Hematopoietic multipotent progenitor cell treated with erythropoietin and hydrocortisone succinate and interleukin-3 and kit ligand, for 4 days (in vitro differentiated cells): ENCODE data around the gene TRNAU1AP.
"Not testable (repeated sequence)": the region's sequence is repeated elsewhere in the genome, so short reads cannot be mapped to it uniquely, and the experiment has no call there.

Source experiments
- DNase-seq: peaks from one replicate; pipeline ENCODE4 v3.0.0-alpha.2; 2015

The TRNAU1AP gene

GRCh38 chr1:28578696-28579218, 25.9 kb downstream of the TRNAU1AP start:
- DNase-seq: no peak

DNA sequence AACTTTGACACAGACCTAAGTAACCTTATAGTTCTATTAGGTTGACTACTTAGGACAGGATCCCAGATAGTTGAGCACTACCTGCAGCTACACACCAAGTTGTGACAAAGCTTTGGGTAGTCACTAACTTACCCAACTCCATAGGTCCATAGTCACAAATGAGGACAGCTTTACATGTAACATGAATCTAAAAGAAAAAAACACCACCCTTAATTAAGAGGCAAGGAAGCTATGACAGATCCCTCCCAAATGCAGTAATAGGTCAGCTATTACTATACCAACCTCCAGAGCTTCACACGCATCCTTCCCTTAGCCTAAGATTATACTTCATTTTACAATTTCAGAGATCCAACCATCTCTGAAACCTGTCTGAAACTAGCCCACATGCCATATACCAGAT, 26.5 kb downstream of the TRNAU1AP start:
- no peak for DNase-seq

DNA sequence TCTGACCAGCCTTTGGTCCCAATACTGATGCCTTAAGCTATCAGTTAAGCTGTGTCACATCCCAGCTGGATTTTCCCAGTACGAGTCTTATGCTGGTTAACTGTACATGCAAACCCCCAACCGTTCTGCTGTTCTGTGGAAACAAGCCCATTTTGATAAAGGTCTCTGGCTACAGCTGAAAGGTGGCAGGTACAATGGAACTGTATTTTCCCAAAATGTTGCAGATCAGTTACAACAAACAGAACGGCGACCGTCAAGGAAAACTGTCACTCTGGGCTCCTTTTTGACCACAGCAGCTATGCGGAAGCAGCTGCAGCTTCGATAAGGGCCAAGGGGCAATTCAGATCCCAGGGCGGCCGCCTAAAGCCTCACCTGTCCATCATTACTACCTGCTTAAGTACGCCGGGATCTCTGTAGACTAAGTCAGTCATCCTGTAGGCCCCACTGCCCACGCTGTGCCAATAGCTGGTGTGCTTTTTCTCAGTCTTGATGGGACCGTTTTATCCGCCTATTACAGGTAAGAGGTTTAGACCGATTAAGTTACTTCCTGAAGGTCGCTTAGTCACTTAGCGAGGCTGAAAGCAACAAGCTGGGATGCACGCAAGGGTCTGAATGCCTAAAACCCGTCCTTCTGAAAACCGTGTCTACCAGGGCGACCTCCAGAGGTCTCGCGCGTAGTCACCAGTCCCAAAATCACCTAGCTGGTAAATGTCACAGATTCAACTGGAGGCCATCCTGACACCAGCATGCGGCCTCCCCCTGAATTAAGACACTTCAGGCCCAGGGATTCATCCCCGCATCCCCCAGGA, 28.0 kb downstream of the TRNAU1AP start:
- DNase-seq: peak; percentile 73

GRCh38 chr1:28581531-28582247, 28.8 kb downstream of the TRNAU1AP start:
- DNase-seq: peak; percentile 98

DNA sequence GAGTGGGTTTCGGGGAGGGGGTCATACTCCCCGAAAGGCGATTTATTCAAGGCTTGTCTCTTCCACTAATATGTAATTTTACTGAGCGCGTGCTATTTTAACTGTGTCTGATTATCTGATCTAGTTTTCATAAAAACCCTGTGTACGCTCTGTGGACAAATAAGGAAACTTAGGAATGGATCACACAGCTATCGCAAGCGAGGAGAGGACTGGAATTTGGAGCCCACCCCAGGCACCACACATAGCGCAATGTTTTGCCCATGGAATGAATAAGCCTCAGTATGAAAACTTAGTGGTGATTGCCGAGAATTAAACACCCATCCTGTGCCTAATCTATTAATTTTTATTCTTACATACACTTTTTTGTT, 29.3 kb downstream of the TRNAU1AP start:
- no peak for DNase-seq

DNA sequence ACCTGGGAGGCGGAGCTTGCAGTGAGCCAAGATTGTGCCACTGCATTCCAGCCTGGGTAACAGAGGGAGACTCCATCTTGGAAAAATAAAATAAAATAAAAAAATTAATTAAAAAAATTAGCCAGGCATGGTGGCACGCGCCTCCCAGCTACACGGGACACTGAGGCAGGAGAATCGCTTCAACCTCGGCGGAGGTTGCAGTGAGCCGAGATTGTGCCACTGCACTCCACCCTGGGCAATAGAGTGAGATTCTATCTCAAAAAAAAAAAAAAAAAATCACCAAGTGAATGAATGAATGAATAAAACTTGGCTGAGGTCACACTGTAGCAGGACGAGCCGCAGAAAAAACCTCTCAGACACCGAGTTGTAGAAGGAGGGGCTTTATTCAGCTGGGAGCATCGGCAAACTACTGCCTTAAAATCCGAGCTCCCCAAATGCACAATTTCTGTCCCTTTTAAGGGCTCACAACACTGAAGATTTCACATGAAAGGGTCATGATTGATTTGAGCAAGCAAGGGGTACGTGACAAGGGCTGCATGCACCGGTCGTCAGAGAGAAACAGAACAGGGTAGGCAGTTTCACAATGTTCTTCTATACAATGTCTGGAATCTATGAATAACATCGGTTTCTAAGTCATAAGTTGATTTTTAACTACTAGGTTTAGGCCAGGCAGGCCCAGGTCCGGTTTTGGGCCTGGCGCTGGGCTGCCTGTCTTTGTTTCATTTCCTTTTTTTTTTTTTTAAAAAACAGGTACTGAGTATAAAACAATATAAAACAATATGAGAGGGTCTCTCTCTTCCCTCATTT, 33.9 kb downstream of the TRNAU1AP start:
- DNase-seq: not testable (repeated sequence)

DNA sequence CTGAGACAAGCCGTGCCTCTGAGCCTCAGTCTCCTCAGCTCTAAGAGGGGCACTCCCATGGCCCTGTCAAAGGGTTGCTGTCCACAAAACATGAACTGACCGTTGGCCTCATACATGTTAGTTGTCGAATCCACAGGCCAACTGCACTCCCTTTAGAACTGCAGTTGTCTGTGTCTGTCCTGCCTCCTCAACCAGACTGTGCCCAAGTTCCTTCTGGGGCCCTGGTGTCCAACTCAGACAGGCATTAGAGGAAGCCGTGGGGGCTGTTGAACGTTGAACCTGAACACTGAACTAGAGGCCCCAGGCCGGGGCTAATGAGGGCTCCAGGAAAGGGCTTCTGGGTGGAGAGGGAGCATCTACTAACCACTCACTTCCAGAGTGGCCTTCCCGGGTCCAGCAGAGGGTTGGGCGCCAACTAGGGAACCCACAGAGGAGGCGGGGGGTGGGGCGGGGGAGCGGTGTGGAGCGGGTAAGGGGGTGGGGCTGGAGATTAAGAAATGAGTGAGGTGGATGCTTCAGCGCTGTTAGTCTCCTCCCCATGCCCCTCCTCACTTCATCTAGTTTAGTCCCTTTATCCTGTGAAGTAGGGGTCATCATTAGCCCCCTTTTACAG, 38.9 kb downstream of the TRNAU1AP start, which contains the start of gene RAB42:
TSS of gene RAB42 (plus strand) at position 558 of the 613 bp plus-strand sequence. CDS start 247 bp downstream, outside the sequence.
- peak; percentile 63 for DNase-seq

- no peak for DNase-seq
Measured at GRCh38 chr1:28592321-28593071, 39.6 kb downstream of the TRNAU1AP start.

- not testable (repeated sequence) for DNase-seq
Measured at GRCh38 chr1:28593988-28594356, 41.1 kb downstream of the TRNAU1AP start.

GRCh38 chr1:28594686-28595411, 42.0 kb downstream of the TRNAU1AP start:
- DNase-seq: not testable (repeated sequence)

DNA sequence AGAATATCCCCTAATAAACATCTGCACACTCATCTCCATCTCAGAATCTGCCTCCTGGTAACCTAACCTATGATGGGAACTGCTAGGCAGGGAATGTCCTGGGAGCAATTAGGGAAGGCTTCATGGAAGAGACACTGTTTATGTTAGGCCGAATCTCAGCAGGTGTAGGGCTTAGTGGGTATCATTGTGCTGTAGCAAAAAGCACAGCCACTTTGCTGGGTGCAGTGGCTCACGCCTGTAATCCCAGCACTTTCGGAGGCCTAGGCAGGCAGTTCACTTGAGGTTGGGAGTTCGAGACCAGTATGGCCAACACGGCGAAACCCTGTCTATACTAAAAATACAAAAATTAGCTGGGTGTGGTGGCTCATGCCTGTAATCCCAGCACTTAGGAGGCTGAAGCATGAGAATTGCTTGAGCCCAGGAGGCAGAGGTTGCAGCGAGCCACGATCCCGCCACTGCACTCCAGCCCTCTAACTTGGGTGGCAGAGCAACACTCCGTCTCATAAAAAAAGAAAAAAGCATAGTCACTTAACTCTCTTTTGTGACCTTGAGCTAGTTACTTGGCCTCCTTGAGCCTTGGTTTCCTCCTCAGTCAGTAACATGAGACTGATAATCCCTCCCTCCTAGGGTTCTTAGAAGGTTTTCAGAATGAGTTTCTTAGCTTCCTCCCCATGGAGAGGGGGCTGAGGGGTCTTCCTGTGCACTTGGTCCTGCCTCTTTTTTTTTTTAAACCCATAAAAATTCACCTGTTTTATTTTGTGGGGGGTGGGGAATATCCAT, 42.7 kb downstream of the TRNAU1AP start:
- no peak for DNase-seq

GRCh38 chr1:28596276-28596675, 43.4 kb downstream of the TRNAU1AP start:
- DNase-seq: not testable (repeated sequence)

DNA sequence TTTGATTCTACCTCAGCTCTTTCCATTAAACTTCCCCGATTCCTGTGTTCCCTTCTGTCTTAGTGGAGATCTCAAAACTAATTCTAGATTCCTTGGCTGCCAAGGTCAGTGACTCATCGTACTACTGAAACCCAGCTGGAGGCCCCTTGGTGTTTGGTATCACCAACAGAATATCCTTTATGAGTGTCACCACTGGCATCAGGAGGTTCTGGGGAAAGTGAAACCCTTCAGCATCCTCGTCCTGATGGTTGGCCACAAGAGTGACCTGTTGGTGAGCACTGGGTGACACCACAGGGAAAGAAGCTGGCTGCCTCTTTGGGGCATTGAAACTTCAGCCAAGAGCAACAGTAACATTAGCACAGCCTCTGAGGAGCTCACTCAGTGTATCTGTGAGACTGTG, 48.8 kb downstream of the TRNAU1AP start:
- no peak for DNase-seq

DNA sequence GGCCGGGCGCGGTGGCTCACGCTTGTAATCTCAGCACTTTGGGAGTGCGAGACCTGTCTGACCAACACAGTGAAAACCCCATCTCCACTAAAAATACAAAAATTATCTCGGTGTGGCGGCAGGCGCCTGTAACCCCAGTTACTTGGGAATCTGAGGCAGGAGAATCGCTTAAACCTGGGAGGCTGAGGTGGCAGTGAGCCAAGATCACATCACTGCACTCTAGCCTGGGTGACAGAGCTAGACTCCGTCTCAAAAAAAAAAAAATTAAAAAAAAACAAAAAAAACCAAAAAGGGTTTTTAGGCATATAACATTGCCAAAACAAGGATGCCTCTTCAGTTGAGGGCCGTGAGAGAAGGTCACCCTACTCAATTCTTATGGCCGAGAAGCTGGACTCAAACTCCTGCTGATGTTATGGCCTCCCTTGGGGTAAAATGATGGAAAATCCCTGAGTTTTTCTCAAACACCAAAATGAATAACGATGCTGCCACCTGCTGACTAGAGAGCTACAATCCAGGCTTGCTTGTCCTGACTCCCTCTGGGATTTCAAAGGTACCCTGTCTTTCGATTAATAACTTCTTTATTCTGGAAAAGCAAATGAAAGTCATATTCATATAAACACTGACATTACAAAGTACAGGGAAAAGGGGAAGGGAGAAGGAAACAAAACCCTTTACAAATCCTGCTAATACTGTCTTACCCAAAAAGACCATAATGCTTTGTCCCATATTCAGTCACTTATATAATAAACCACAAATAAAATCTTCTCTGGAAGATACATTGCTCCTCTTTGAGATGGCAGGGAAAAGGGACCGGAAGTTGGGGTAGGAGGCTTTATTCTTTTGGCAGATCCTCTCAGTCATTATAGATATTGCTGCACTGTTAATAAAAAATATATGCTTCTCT, 49.9 kb downstream of the TRNAU1AP start:
- DNase-seq: peak; percentile 83

GRCh38 chr1:28604411-28604810, 51.5 kb downstream of the TRNAU1AP start:
- no peak for DNase-seq

GRCh38 chr1:28604962-28605361, 52.1 kb downstream of the TRNAU1AP start:
- no peak for DNase-seq

- no peak for DNase-seq
Measured at GRCh38 chr1:28606771-28607170, 53.9 kb downstream of the TRNAU1AP start.

DNA sequence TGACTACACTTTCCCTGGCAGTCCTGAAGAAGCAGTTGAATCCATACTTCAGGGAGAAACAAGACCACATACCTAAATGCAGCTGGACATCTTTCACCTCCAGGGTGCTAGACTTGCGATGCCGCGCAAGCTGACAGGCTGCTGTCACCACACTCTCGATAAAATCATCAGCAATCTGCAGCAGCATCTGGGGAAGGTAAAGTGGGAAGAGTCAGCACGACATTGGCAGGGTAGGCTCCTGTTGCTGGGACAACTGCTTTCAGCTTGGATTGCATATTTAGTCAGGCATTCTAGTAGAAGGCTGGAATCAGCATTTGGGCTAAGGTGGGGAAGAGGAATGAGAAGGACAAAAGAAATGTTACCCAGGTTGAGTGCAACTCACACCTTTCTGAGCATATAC, 60.3 kb downstream of the TRNAU1AP start:
- DNase-seq: no peak
